WI38 (cell line): ENCODE data around the gene PLCB3.
"Not testable (repeated sequence)": the region's sequence is repeated elsewhere in the genome, so short reads cannot be mapped to it uniquely, and the experiment has no call there.

Source experiments
- H3K4me3 ChIP-seq: 2 replicates; pipeline ENCODE4 v1.5.1; 2011; ENCODE audit warnings: low read depth, mild to moderate bottlenecking, control low read depth, low read length
- TF ChIP-seq, protein P1 (sequence below): IDR thresholded peaks from 2 replicates; pipeline ENCODE4 v1.5.1; 2012; ENCODE audit warnings: low read depth, mild to moderate bottlenecking, control low read depth, low read length

Gene PLCB3

DNA sequence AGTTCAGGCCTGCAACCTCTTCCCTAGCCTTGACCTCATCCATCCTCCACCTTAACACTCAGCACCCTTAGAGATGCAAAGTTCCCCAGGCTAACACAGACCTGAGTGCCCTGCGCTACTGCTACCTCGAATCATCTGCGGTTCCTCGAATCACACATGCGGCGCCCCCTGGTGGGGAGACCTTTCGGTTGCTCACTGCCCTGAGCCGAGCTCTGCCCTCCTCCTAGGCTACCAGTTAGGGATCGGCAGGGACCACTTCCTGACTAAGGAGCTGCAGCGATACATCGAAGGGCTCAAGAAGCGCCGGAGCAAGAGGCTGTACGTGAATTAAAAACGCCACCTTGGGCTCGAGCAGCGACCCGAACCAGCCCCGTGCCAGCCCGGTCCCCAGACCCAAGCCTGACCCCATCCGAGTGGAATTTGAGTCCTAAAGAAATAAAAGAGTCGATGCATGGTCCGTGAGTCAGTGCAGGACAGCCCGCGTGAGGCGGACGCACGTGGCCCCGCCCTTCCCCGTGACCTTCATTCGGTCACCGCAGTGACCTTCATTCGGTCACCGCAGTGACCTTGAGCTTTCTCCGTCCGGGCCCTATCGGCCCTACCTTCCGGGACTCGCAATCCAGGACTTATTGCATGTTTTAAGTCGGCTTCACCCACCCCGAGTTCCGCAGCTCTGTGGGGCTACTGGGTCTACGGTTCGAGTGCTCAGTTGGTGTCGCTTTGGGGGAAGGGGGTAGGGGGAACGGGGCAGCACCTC, 53.2 kb downstream of the PLCB3 start:
- TF ChIP-seq, protein P1, sequence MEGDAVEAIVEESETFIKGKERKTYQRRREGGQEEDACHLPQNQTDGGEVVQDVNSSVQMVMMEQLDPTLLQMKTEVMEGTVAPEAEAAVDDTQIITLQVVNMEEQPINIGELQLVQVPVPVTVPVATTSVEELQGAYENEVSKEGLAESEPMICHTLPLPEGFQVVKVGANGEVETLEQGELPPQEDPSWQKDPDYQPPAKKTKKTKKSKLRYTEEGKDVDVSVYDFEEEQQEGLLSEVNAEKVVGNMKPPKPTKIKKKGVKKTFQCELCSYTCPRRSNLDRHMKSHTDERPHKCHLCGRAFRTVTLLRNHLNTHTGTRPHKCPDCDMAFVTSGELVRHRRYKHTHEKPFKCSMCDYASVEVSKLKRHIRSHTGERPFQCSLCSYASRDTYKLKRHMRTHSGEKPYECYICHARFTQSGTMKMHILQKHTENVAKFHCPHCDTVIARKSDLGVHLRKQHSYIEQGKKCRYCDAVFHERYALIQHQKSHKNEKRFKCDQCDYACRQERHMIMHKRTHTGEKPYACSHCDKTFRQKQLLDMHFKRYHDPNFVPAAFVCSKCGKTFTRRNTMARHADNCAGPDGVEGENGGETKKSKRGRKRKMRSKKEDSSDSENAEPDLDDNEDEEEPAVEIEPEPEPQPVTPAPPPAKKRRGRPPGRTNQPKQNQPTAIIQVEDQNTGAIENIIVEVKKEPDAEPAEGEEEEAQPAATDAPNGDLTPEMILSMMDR, result peak; percentile 87
- peak overlapping the region; percentile 69 for H3K4me3 ChIP-seq

DNA sequence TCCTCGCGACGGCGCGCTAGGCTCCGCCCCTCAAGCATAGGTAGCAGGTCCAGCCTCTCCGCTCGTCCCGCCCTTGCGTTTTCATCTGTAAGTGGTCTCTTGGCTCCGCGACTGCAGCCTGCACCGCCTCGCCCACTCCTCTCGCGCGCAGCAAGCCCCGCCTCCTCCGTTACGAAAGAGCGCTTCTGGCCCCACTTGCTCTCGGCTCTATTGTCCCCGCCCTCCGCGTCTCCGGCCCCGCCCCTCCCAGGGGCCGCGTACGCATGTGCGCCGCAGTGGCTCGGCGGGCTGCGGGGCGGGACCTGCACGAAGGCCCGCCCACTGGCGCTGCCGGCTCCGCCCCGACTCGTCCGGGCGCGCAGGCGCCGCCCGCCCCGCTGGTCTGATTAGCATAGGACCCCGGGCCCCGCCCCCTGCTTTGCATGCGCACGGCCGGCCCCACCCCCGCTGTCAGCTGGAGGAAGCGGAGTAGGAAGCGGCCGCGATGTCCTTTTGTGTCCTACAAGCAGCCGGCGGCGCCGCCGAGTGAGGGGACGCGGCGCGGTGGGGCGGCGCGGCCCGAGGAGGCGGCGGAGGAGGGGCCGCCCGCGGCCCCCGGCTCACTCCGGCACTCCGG, 53.9 kb downstream of the PLCB3 start, which contains the start of gene ESRRA:
Gene ESRRA, plus strand, starts transcription at position 450 of the 616 bp plus-strand sequence. CDS start 1,656 bp downstream, outside the sequence.
- TF ChIP-seq, protein P1, result no peak
- peak within 1 kb of the TSS; percentile 69 for H3K4me3 ChIP-seq

DNA sequence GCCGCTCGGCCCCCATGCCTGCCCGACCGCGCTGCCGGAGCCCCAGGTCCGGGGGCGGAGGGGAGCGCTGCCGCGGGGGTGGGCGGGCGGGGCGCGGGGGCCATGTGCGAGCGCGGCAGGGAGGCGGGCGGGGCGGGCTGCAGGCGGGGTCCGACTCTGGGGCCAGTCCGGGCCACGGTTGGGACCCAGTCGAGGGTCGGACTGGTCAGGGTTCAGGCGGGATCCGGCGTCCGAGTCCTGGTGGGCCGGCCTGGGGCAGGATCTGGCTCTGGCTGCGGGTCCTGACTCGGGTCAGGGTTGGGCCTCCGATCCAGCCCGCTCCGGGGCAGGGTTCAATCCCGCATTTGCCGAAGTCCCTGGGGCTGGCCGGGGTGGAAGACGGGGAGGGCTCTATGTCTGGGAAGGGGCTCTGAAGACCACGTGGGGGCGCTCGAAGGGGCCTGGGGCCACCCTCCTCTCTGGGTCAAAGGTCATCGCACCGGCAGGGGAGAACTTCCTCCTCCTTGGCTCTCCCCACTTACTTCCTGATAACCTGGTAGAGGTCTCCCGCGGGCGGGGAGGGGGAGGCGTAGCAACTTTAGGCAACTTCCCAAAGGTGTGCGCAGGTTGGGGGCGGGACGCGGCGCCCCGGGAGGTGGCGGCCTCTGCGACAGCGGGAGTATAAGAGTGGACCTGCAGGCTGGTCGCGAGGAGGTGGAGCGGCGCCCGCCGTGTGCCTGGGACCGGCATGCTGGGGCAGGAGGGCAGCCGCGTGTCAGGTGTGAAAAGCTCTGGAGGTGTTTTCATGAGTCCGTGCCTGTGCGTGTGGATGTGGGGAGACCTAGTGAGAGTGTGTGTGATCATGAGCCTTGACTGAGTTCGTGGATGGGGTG, 54.6 kb downstream of the PLCB3 start:
- H3K4me3 ChIP-seq, result peak overlapping the region; percentile 69

DNA sequence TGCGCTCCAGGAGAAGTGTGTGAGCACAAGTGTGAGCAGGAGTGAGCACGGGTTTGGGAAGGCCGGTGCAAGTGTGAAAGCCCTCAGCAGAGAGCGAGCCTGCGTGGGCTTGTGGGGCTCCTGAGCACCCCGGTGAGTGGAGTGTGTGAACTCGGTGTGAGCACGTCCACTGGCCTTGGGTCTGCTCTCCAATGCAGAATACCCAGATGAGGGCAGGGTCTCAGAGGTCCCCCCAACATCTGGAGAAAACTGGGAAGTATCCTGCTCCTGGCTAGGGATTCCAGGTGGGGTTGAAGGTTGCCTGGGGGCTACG, 55.2 kb downstream of the PLCB3 start:
- TF ChIP-seq, protein P1, result no peak
- H3K4me3 ChIP-seq, result peak overlapping the region; percentile 69

More for the DNA sequence above, 54.6 kb downstream of the PLCB3 start:
- TF ChIP-seq, protein P1, result peak; percentile 28; the same call in 1 of the 2 replicates

DNA sequence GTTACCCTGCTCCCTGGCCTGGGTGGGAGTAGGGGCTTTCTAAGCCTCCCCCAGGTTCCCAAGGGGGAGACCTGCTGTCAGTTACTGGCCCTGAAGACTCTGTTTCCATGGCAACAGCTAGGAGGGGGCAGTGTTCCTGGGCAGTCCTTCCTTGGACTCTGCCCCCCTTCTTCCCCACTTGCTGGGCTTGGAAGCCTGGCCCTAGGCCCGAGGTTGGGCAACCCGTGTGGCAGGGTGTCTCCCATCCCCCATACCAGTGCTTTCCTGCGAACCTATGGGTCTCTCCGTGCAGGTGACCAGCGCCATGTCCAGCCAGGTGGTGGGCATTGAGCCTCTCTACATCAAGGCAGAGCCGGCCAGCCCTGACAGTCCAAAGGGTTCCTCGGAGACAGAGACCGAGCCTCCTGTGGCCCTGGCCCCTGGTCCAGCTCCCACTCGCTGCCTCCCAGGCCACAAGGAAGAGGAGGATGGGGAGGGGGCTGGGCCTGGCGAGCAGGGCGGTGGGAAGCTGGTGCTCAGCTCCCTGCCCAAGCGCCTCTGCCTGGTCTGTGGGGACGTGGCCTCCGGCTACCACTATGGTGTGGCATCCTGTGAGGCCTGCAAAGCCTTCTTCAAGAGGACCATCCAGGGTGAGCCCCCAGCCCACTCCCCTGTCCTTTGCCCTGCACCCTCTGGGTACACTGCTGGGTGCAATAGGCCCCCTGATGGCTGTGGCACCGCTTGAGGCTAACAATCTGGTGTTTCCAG, 55.7 kb downstream of the PLCB3 start:
- peak overlapping the region; percentile 69; the same call in 1 of the 2 replicates for H3K4me3 ChIP-seq
- TF ChIP-seq, protein P1, result no peak

DNA sequence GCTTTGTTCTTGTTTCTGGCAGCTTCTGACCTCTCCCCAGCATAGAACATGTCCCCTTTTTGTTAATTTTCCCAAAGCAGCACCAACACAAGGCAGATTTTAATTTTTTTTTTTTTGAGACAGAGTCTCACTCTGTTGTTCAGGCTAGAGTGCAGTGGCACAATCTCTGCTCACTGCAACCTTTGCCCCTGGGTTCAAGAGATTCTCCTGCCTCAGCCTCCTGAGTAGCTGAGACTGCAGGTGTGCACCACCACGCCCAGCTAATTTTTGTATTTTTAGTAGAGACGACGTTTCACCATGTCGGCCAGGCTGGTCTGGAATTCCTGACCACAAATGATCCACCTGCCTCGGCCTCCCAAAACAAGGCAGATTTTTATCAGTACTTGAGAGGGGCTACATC, 56.5 kb downstream of the PLCB3 start:
- not testable (repeated sequence) for H3K4me3 ChIP-seq

DNA sequence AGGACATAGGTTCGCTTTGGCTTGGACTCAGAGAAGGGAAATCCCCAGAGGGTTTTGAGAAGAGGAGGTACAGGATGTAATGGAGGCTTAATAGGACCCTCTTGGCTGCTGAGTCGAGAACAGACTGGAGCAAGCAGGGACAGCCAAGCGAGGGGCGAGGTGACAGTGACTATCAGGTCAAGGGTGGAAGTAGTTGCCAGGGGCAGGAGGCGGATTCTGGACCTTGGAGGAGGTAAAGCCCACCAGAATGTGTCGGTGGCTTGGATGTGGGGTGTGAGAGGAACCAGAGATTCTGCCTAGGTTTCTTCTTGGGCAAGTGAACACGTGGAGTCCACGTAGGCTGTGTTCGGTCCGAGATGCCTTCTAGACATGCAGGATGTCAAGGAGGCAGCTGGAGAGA, 61.6 kb downstream of the PLCB3 start:
- H3K4me3 ChIP-seq, result no peak overlapping the region
- TF ChIP-seq, protein P1, result no peak
